Measurements from ENCODE around the gene SERPINC1. TPM values are rescaled to one million over a fixed set of nuclear protein-coding genes. Genes with fewer than 3 reads are reported as not detected.

SERPINC1 gene
- total RNA-seq, 1 experiment from 2014 or later, result 0.57 TPM

GRCh38 chr1:173857363-173857917 is 59.7 kb downstream of the SERPINC1 start:
- DNase-seq (ENCODE audit: low spot score), result no peak
- H3K4me1 Mint-ChIP-seq, result peaks cover 13% of the 10 kb centered on the region
- ChIA-PET POLR2A (interaction anchor here (0.9 to 1.5 kb wide), 3 partner anchors 11 to 33 kb away, joined by 4 to 5 read pairs (median 5); partner anchors contain the start of gene ZBTB37), CTCF (no interaction called here)
- no peak overlapping the region for H3K27ac Mint-ChIP-seq
- H3K4me3 Mint-ChIP-seq, result no peak overlapping the region
- H3K27me3 Mint-ChIP-seq (ENCODE audit: low read depth), result no peaks in the 10 kb centered on the region
- TF ChIP-seq, protein P1, sequence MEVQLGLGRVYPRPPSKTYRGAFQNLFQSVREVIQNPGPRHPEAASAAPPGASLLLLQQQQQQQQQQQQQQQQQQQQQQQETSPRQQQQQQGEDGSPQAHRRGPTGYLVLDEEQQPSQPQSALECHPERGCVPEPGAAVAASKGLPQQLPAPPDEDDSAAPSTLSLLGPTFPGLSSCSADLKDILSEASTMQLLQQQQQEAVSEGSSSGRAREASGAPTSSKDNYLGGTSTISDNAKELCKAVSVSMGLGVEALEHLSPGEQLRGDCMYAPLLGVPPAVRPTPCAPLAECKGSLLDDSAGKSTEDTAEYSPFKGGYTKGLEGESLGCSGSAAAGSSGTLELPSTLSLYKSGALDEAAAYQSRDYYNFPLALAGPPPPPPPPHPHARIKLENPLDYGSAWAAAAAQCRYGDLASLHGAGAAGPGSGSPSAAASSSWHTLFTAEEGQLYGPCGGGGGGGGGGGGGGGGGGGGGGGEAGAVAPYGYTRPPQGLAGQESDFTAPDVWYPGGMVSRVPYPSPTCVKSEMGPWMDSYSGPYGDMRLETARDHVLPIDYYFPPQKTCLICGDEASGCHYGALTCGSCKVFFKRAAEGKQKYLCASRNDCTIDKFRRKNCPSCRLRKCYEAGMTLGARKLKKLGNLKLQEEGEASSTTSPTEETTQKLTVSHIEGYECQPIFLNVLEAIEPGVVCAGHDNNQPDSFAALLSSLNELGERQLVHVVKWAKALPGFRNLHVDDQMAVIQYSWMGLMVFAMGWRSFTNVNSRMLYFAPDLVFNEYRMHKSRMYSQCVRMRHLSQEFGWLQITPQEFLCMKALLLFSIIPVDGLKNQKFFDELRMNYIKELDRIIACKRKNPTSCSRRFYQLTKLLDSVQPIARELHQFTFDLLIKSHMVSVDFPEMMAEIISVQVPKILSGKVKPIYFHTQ (CRISPR knock-in tag; IDR thresholded peaks at IDR 0.05), result 0 out of 2 replicates have a peak, but pooled peaks have one; percentile 56
- TF ChIP-seq IRF2 (CRISPR knock-in tag; IDR thresholded peaks at IDR 0.05; ENCODE audit: borderline replicate concordance, low read depth) (no peak), EMX1 (CRISPR knock-in tag; IDR thresholded peaks at IDR 0.05) (peak; percentile 72; the same call in 1 of the 2 replicates)
- no peak for ATAC-seq
- peaks cover 43% of the 10 kb centered on the region for H3K36me3 Mint-ChIP-seq
- H3K9me3 Mint-ChIP-seq, result no peaks in the 10 kb centered on the region

GRCh38 chr1:173856903-173857302 is 60.2 kb downstream of the SERPINC1 start:
- no peak overlapping the region for H3K27ac Mint-ChIP-seq
- H3K36me3 Mint-ChIP-seq, result peaks cover 46% of the 10 kb centered on the region
- no peaks in the 10 kb centered on the region for H3K9me3 Mint-ChIP-seq
- peaks cover 16% of the 10 kb centered on the region for H3K4me1 Mint-ChIP-seq
- ATAC-seq, result no peak
- TF ChIP-seq KAT7 (CRISPR knock-in tag; IDR thresholded peaks at IDR 0.05; ENCODE audit: borderline replicate concordance) (no peak), GTF2I (CRISPR knock-in tag; conservative IDR thresholded peaks at IDR 0.05) (no peak), ZNF512 (CRISPR knock-in tag; IDR thresholded peaks at IDR 0.05; ENCODE audit: borderline replicate concordance) (no peak), CDX4 (CRISPR knock-in tag; IDR thresholded peaks at IDR 0.05; ENCODE audit: borderline replicate concordance) (no peak), ETV6 (CRISPR knock-in tag; IDR thresholded peaks at IDR 0.05) (no peak), NFATC4 (CRISPR knock-in tag; IDR thresholded peaks at IDR 0.05) (no peak), USF2 (CRISPR knock-in tag; IDR thresholded peaks at IDR 0.05) (no peak)
- TF ChIP-seq, protein P2, sequence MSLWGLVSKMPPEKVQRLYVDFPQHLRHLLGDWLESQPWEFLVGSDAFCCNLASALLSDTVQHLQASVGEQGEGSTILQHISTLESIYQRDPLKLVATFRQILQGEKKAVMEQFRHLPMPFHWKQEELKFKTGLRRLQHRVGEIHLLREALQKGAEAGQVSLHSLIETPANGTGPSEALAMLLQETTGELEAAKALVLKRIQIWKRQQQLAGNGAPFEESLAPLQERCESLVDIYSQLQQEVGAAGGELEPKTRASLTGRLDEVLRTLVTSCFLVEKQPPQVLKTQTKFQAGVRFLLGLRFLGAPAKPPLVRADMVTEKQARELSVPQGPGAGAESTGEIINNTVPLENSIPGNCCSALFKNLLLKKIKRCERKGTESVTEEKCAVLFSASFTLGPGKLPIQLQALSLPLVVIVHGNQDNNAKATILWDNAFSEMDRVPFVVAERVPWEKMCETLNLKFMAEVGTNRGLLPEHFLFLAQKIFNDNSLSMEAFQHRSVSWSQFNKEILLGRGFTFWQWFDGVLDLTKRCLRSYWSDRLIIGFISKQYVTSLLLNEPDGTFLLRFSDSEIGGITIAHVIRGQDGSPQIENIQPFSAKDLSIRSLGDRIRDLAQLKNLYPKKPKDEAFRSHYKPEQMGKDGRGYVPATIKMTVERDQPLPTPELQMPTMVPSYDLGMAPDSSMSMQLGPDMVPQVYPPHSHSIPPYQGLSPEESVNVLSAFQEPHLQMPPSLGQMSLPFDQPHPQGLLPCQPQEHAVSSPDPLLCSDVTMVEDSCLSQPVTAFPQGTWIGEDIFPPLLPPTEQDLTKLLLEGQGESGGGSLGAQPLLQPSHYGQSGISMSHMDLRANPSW (CRISPR knock-in tag; conservative IDR thresholded peaks at IDR 0.05; ENCODE audit: low read depth), result no peak
- TF ChIP-seq, protein P3, sequence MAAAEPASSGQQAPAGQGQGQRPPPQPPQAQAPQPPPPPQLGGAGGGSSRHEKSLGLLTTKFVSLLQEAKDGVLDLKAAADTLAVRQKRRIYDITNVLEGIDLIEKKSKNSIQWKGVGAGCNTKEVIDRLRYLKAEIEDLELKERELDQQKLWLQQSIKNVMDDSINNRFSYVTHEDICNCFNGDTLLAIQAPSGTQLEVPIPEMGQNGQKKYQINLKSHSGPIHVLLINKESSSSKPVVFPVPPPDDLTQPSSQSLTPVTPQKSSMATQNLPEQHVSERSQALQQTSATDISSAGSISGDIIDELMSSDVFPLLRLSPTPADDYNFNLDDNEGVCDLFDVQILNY (CRISPR knock-in tag; IDR thresholded peaks at IDR 0.05), result no peak
- TF ChIP-seq, protein P4, sequence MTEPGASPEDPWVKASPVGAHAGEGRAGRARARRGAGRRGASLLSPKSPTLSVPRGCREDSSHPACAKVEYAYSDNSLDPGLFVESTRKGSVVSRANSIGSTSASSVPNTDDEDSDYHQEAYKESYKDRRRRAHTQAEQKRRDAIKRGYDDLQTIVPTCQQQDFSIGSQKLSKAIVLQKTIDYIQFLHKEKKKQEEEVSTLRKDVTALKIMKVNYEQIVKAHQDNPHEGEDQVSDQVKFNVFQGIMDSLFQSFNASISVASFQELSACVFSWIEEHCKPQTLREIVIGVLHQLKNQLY (CRISPR knock-in tag; IDR thresholded peaks at IDR 0.05), result no peak
- ChIA-PET POLR2A (interaction anchor here (1.1 to 1.5 kb wide), 2 partner anchors 12 to 33 kb away, joined by 5 read pairs; no protein-coding TSS in a partner anchor), CTCF (no interaction called here)
- H3K4me3 Mint-ChIP-seq, result no peak overlapping the region
- H3K27me3 Mint-ChIP-seq (ENCODE audit: low read depth), result no peaks in the 10 kb centered on the region
- no peak for DNase-seq (ENCODE audit: low spot score)
